IMR-90 (cell line): ENCODE data around the gene PTPRU. TPM values are rescaled to one million over a fixed set of nuclear protein-coding genes. Genes with fewer than 3 reads are reported as not detected.

Source experiments
- ATAC-seq: fragments of 200-7000 bp; cut with Tn5 transposase; 2 replicates; pipeline ENCODE4 v1.9.1; 2020; ENCODE audit warnings: low read depth, mild to moderate bottlenecking, moderate library complexity
- BruUV-seq: library from RNA; stranded (reverse); fragments of 400-500 nt; replicated peaks from 2 replicates; lab custom pipeline; 2021; lab: Mats Ljungman, UMichigan
- CTCF ChIA-PET: fragments of 300-600 bp; formaldehyde crosslinking; extraction: SDS; loops from one replicate; lab custom pipeline; 2021; ENCODE audit warnings: antibody characterized with exemption; lab: Yijun Ruan, JAX
- POLR2A ChIA-PET: fragments of 300-600 bp; sonication (Branson Sonifier 250); formaldehyde crosslinking; loops from one replicate; lab custom pipeline; 2022; ENCODE audit warnings: antibody characterized with exemption; ENCODE audit not compliant: unreplicated experiment; lab: Charles Lee
- DNase-seq: peaks from one replicate; pipeline ENCODE4 v3.0.0; 2013
- H2AFZ ChIP-seq: replicated peaks from 2 replicates; pipeline ENCODE3; 2013; ENCODE audit warnings: low read length, mild to moderate bottlenecking; ENCODE audit not compliant: poor library complexity
- H2AK5ac ChIP-seq: 2 replicates; pipeline ENCODE4 v1.6.1; 2013; ENCODE audit warnings: low read depth, low read length, inconsistent platforms
- H2AK9ac ChIP-seq: replicated peaks from 2 replicates; pipeline ENCODE3; 2013; ENCODE audit warnings: mild to moderate bottlenecking, low read depth, low read length, moderate library complexity; ENCODE audit not compliant: poor library complexity
- H2BK120ac ChIP-seq: 2 replicates; pipeline ENCODE4 v1.6.1; 2013; ENCODE audit warnings: low read depth, low read length, inconsistent platforms
- H2BK15ac ChIP-seq: 3 replicates; pipeline ENCODE4 v1.6.1; 2013; ENCODE audit warnings: low read depth, low read length, inconsistent platforms
- H2BK20ac ChIP-seq: 2 replicates; pipeline ENCODE4 v1.6.1; 2013; ENCODE audit warnings: low read depth, mild to moderate bottlenecking, inconsistent platforms, low read length, moderate library complexity
- H2BK5ac ChIP-seq: 2 replicates; pipeline ENCODE4 v1.6.1; 2013; ENCODE audit warnings: mild to moderate bottlenecking, low read depth, low read length, inconsistent platforms; ENCODE audit not compliant: poor library complexity, severe bottlenecking
- H3K14ac ChIP-seq: replicated peaks from 2 replicates; pipeline ENCODE4 v1.6.1; 2013; ENCODE audit warnings: low read depth, low read length, inconsistent platforms
- H3K18ac ChIP-seq: 2 replicates; pipeline ENCODE4 v1.6.1; 2013; ENCODE audit warnings: low read depth, low read length, control low read depth
- H3K23ac ChIP-seq: 2 replicates; pipeline ENCODE4 v1.6.1; 2013; ENCODE audit warnings: low read depth, low read length, inconsistent platforms
- H3K27ac ChIP-seq: 2 replicates; pipeline ENCODE4 v1.5.1; 2013; ENCODE audit warnings: mild to moderate bottlenecking, control low read depth, low read length; ENCODE audit not compliant: insufficient read depth
- H3K27me3 ChIP-seq: 2 replicates; pipeline ENCODE4 v1.6.1; 2013; ENCODE audit warnings: low read length; ENCODE audit not compliant: control insufficient read depth, insufficient read depth
- H3K36me3 ChIP-seq: 2 replicates; pipeline ENCODE4 v1.6.1; 2013; ENCODE audit warnings: low read length, mixed read lengths; ENCODE audit not compliant: control insufficient read depth, insufficient read depth
- H3K4ac ChIP-seq: 2 replicates; pipeline ENCODE4 v1.6.1; 2013; ENCODE audit warnings: low read depth, low read length, inconsistent platforms
- H3K4me1 ChIP-seq: 2 replicates; pipeline ENCODE4 v1.6.1; 2013; ENCODE audit warnings: low read length, mixed read lengths; ENCODE audit not compliant: control insufficient read depth, insufficient read depth
- H3K4me2 ChIP-seq: 2 replicates; pipeline ENCODE4 v1.6.1; 2013; ENCODE audit warnings: low read depth, mild to moderate bottlenecking, control low read depth, low read length, moderate library complexity
- H3K4me3 ChIP-seq: 2 replicates; pipeline ENCODE4 v1.5.1; 2013; ENCODE audit warnings: low read depth, mild to moderate bottlenecking, control low read depth, low read length, moderate library complexity; ENCODE audit not compliant: insufficient read depth
- H3K56ac ChIP-seq: 2 replicates; pipeline ENCODE4 v1.6.1; 2013; ENCODE audit warnings: low read length, inconsistent platforms; ENCODE audit not compliant: insufficient read depth; ENCODE audit errors: extremely low read depth
- H3K79me1 ChIP-seq, 2 experiments: 2 replicates each; pipeline ENCODE4 v1.6.1; 2013; ENCODE audit warnings: low read length in 2 of 2, inconsistent platforms in 1 of 2, low read depth in 1 of 2
- H3K9ac ChIP-seq: 2 replicates; pipeline ENCODE4 v1.6.1; 2013; ENCODE audit warnings: low read depth, low read length, control low read depth
- H3K9me1 ChIP-seq: 2 replicates; pipeline ENCODE4 v1.6.1; 2013; ENCODE audit warnings: low read length, inconsistent platforms; ENCODE audit not compliant: insufficient read depth
- H3K9me3 ChIP-seq: 2 replicates; pipeline ENCODE4 v1.6.1; 2013; ENCODE audit warnings: low read length; ENCODE audit not compliant: control insufficient read depth, insufficient read depth
- H4K20me1 ChIP-seq: 2 replicates; pipeline ENCODE4 v1.6.1; 2013; ENCODE audit warnings: low read length, inconsistent platforms; ENCODE audit not compliant: insufficient read depth
- H4K5ac ChIP-seq: 2 replicates; pipeline ENCODE4 v1.6.1; 2013; ENCODE audit warnings: mild to moderate bottlenecking, low read depth, low read length, control low read depth
- H4K8ac ChIP-seq, 2 experiments: 2 replicates each; pipeline ENCODE4 v1.6.1; 2013; ENCODE audit warnings: low read depth in 2 of 2, low read length in 2 of 2, control low read depth in 1 of 2, inconsistent platforms in 1 of 2
- H4K91ac ChIP-seq: 2 replicates; pipeline ENCODE4 v1.6.1; 2013; ENCODE audit warnings: low read depth, low read length, inconsistent platforms; ENCODE audit not compliant: insufficient read depth
- CEBPB ChIP-seq: IDR thresholded peaks from 2 replicates; pipeline ENCODE4 v1.6.1; 2012; ENCODE audit warnings: low read depth, low read length, improper control_type of control experiment
- FOS ChIP-seq: fragments of 150-350 bp; IDR thresholded peaks from 2 replicates; pipeline ENCODE4 v1.6.1; 2016; ENCODE audit warnings: low read depth, low read length
- RAD21 ChIP-seq: IDR thresholded peaks from 2 replicates; pipeline ENCODE4 v1.6.1; 2012; ENCODE audit warnings: low read length, improper control_type of control experiment
- RCOR1 ChIP-seq: IDR thresholded peaks from 2 replicates; pipeline ENCODE4 v1.6.1; 2012; ENCODE audit warnings: mild to moderate bottlenecking, low read length, improper control_type of control experiment; ENCODE audit not compliant: insufficient replicate concordance
- WGBS, 2 experiments: methylation state at CpG; one replicate each; pipeline versions ENCODE4 v1.1.5 to v1.1.7; 2013; ENCODE audit warnings: missing lambda C conversion rate in 2 of 2; ENCODE audit not compliant: insufficient read length in 1 of 2; ENCODE audit errors: extremely low coverage in 2 of 2; 5-methylcytosine and 5-hydroxymethylcytosine counted together
- dilution Hi-C: fragments of 300-500 bp; cut with HindIII; formaldehyde crosslinking; loops from one replicate; pipeline ENCODE4 v1.14.3; 2018; ENCODE audit warnings: low sequenced_read_pairs; ENCODE audit not compliant: unreplicated experiment
- in situ Hi-C: fragments of 300-500 bp; cut with MboI; formaldehyde crosslinking; loops from 3 replicates; pipeline ENCODE4 v1.14.3; 2019; ENCODE audit warnings: low sequenced_read_pairs, inconsistent platforms, mixed read lengths
- intact Hi-C: fragments of 100-400 bp; cut with micrococcal nuclease; formaldehyde crosslinking; loops from 2 replicates; pipeline ENCODE4 v1.10.0; 2022
- polyA plus RNA-seq, 3 experiments: library from polyadenylated mRNA; depleted of rRNA; stranded (reverse); fragments of >200 nt; gene quantifications; 2 replicates each; pipeline ENCODE4 v1.2.3, GENCODE V29; 2012; ENCODE audit warnings: low replicate concordance in 1 of 3
- total RNA-seq: library from RNA; depleted of rRNA; stranded (reverse); fragments of >200 nt; gene quantifications from 2 replicates; pipeline ENCODE4 v1.2.3, GENCODE V29; 2012

PTPRU gene
- total and polyA plus RNA-seq, 2 of the 4 experiments (the other 2 are of a cell fraction), result 7.0 to 10.7 TPM

- no peak overlapping the region for H4K8ac ChIP-seq
- in situ Hi-C loops, result no loop called here
- H3K23ac ChIP-seq, result no peak overlapping the region
- no peaks in the 10 kb centered on the region for H3K9me3 ChIP-seq
- H2AK9ac ChIP-seq, result no peak overlapping the region
- H3K56ac ChIP-seq, result no peak overlapping the region
- DNase-seq, result no peak
- no peak overlapping the region for H3K4ac ChIP-seq
- no peaks in the 10 kb centered on the region for H4K20me1 ChIP-seq
- no peak overlapping the region for H2BK120ac ChIP-seq
- H2AK5ac ChIP-seq, result no peak overlapping the region
- peaks cover 20% of the 10 kb centered on the region for H3K36me3 ChIP-seq
- no peak overlapping the region for H3K4me2 ChIP-seq
- H3K14ac ChIP-seq, result no peak overlapping the region
- no peak overlapping the region for H2AFZ ChIP-seq
- no peak overlapping the region for H2BK5ac ChIP-seq
- no peaks in the 10 kb centered on the region for H3K27me3 ChIP-seq
- ChIA-PET POLR2A (no interaction called here), CTCF (interaction anchor here (0.6 to 1.9 kb wide), 2 partner anchors 181 to 328 kb away, joined by 5 to 6 read pairs; no protein-coding TSS in a partner anchor)
- H3K27ac ChIP-seq, result no peak overlapping the region
- H2BK15ac ChIP-seq, result no peak overlapping the region
- BruUV-seq, result no TSS peak
- dilution Hi-C loops, result no loop called here
- peaks cover 11% of the 10 kb centered on the region for H3K4me1 ChIP-seq
- H4K91ac ChIP-seq, result no peak overlapping the region
- intact Hi-C loops, result no loop called here
- peaks cover 0 to 5% of the 10 kb centered on the region in 2 experiments; a peak in 1 of 4 replicates for H3K79me1 ChIP-seq
- no CpG with 5 or more reads among the region's 7 CpGs for WGBS, 2 experiments
- no peak for TF ChIP-seq RCOR1
- TF ChIP-seq FOS, result no peak
- TF ChIP-seq RAD21, result no peak
- no peak for TF ChIP-seq CEBPB
- H3K9me1 ChIP-seq, result peaks cover 10% of the 10 kb centered on the region
- peak; percentile 7; the same call in 1 of the 2 replicates for ATAC-seq
- no peak overlapping the region for H3K18ac ChIP-seq
- H3K4me3 ChIP-seq, result no peak overlapping the region
- H3K9ac ChIP-seq, result no peak overlapping the region
- H2BK20ac ChIP-seq, result no peak overlapping the region
- no peak overlapping the region for H4K5ac ChIP-seq
These were observed 25.8 kb upstream of the PTPRU start for GRCh38 chr1:29210278-29211085.
